Measurements from ENCODE around the gene NEU1. TPM values are rescaled to one million over a fixed set of nuclear protein-coding genes. Genes with fewer than 3 reads are reported as not detected.
A peak's percentile ranks its signal among the peaks of the same experiment; 100 is the strongest.
"Not testable (repeated sequence)": the region's sequence is repeated elsewhere in the genome, so short reads cannot be mapped to it uniquely, and the experiment has no call there.

NEU1 gene
- total RNA-seq, 2 experiments from 2014 or later = 8.7 to 9.8 TPM

- H3K27ac Mint-ChIP-seq = peak overlapping the region; percentile 90
- ChIA-PET CTCF (interaction anchor here (1.4 to 2.0 kb wide), 2 partner anchors 27 to 61 kb away, joined by 5 to 14 read pairs; no protein-coding TSS in a partner anchor), POLR2A (interaction anchor here (1.1 kb wide), 1 partner anchor 208 kb away, joined by 4 read pairs; no protein-coding TSS in a partner anchor)
- H3K4me3 Mint-ChIP-seq = peak overlapping the region; percentile 84
- H3K36me3 Mint-ChIP-seq (ENCODE audit: low read depth) = peaks cover 4% of the 10 kb centered on the region
- TF ChIP-seq CTCF (IDR thresholded peaks at IDR 0.05) = no peak
- H3K9me3 Mint-ChIP-seq = no peaks in the 10 kb centered on the region
- H3K27me3 Mint-ChIP-seq = no peaks in the 10 kb centered on the region
- H3K4me1 Mint-ChIP-seq (ENCODE audit: low read depth) = peaks cover 20% of the 10 kb centered on the region
- no peak for DNase-seq
- intact Hi-C loops (cut with micrococcal nuclease) = loop anchor here (2.0 kb wide), 1 partner anchor 23 kb away; no protein-coding TSS in a partner anchor
- ATAC-seq = no peak
These were observed 690 bp downstream of the NEU1 start for GRCh38 chr6:31861919-31862343.

GRCh38 chr6:31861150-31861549, 1.5 kb downstream of the NEU1 start:
- no peak for TF ChIP-seq CTCF (IDR thresholded peaks at IDR 0.05)
- CTCF ChIA-PET = no interaction called here
- intact Hi-C loops (cut with micrococcal nuclease) = loop anchor here (2.0 kb wide), 1 partner anchor 22 kb away; no protein-coding TSS in a partner anchor
- H3K27me3 Mint-ChIP-seq = no peaks in the 10 kb centered on the region
- POLR2A ChIA-PET = no interaction called here
- DNase-seq = no peak
- no peaks in the 10 kb centered on the region for H3K9me3 Mint-ChIP-seq
- no peak overlapping the region for H3K27ac Mint-ChIP-seq
- no peak for ATAC-seq
- H3K36me3 Mint-ChIP-seq (ENCODE audit: low read depth) = peaks cover 4% of the 10 kb centered on the region
- peak overlapping the region; percentile 84 for H3K4me3 Mint-ChIP-seq
- peaks cover 20% of the 10 kb centered on the region for H3K4me1 Mint-ChIP-seq (ENCODE audit: low read depth)

- intact Hi-C loops (cut with micrococcal nuclease) = loop anchor here (2.0 kb wide), 1 partner anchor 22 kb away; no protein-coding TSS in a partner anchor
- Mint-ChIP-seq H3K27me3 (no peaks in the 10 kb centered on the region), H3K4me3 (no peak overlapping the region), H3K9me3 (no peaks in the 10 kb centered on the region), H3K36me3 (ENCODE audit: low read depth) (peaks cover 4% of the 10 kb centered on the region), H3K27ac (no peak overlapping the region), H3K4me1 (ENCODE audit: low read depth) (peaks cover 20% of the 10 kb centered on the region)
- POLR2A ChIA-PET = interaction anchor here (0.9 kb wide), 1 partner anchor 10 kb away, joined by 3 read pairs; no protein-coding TSS in a partner anchor
- ATAC-seq (no peak), DNase-seq (no peak)
- CTCF ChIA-PET = interaction anchor here (0.7 to 1.3 kb wide), 4 partner anchors 30 to 162 kb away, joined by 3 to 4 read pairs (median 3); partner anchors contain the start of gene SKIC2
- no peak for TF ChIP-seq CTCF (IDR thresholded peaks at IDR 0.05)
These were observed 2.3 kb downstream of the NEU1 start for GRCh38 chr6:31860349-31860748.

GRCh38 chr6:31859923-31860322, 2.7 kb downstream of the NEU1 start:
- DNase-seq (no peak), ATAC-seq (no peak)
- intact Hi-C loops (cut with micrococcal nuclease) = loop anchor here (2.0 kb wide), 1 partner anchor 21 kb away; no protein-coding TSS in a partner anchor
- ChIA-PET CTCF (interaction anchor here (0.7 to 1.3 kb wide), 5 partner anchors 30 to 162 kb away, joined by 3 to 4 read pairs (median 3); partner anchors contain the start of gene SKIC2), POLR2A (interaction anchor here (0.9 kb wide), 2 partner anchors 10 to 238 kb away, joined by 3 read pairs; no protein-coding TSS in a partner anchor)
- Mint-ChIP-seq H3K4me1 (ENCODE audit: low read depth) (peaks cover 16% of the 10 kb centered on the region), H3K27ac (no peak overlapping the region), H3K4me3 (no peak overlapping the region), H3K9me3 (no peaks in the 10 kb centered on the region), H3K27me3 (no peaks in the 10 kb centered on the region), H3K36me3 (ENCODE audit: low read depth) (peaks cover 4% of the 10 kb centered on the region)
- no peak for TF ChIP-seq CTCF (IDR thresholded peaks at IDR 0.05)

DNA sequence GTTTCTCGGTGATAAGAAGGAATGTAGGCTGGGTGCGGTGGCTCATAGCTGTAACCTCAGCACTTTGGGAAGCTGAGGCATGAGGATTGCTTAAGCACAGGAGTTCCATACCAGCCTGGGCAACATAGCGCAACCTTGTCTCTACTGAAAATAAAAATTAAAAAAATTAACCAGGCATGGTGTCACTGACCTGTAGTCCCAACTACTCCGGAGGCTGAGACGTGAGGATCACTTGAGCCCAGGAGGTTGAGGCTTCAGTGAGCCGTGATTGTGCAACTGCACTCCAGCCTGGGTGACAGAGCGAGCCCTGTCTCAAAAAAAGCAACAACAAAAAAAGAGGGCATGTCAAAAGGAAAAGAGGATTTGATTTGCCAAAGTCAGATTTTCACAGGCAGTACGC, 3.9 kb downstream of the NEU1 start:
- ChIA-PET POLR2A (interaction anchor here (1.2 kb wide), 1 partner anchor 19 kb away, joined by 3 read pairs; no protein-coding TSS in a partner anchor), CTCF (interaction anchor here (1.3 kb wide), 1 partner anchor 101 kb away, joined by 4 read pairs; the partner anchor contains the start of gene SKIC2)
- ATAC-seq (no peak), DNase-seq (no peak)
- TF ChIP-seq CTCF (IDR thresholded peaks at IDR 0.05) = no peak
- Mint-ChIP-seq H3K4me1 (ENCODE audit: low read depth) (peaks cover 9% of the 10 kb centered on the region), H3K36me3 (ENCODE audit: low read depth) (peaks cover 4% of the 10 kb centered on the region), H3K27ac (no peak overlapping the region), H3K9me3 (no peaks in the 10 kb centered on the region), H3K27me3 (no peaks in the 10 kb centered on the region), H3K4me3 (no peak overlapping the region)
- intact Hi-C loops (cut with micrococcal nuclease) = no loop called here

DNA sequence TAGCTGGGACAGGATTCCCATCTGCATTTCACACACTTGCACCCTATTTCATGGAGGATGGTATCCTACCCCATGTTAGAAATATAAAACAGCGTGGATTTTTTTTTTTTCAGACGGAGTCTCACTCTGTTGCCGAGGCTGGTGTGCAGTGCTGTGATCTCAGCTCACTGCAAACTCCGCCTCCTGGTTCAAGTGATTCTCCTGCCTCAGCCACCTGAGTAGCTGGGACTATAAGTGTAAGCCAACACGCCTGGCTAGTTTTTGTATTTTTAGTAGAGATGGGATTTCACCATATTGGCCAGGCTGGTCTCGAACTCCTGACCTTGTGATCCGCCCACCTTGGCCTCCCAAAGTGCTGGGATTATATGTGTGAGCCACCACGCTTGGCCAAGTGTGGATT, 4.8 kb downstream of the NEU1 start:
- H3K4me1 Mint-ChIP-seq (ENCODE audit: low read depth); intact Hi-C loops (cut with micrococcal nuclease); H3K36me3 Mint-ChIP-seq (ENCODE audit: low read depth); H3K4me3 Mint-ChIP-seq; H3K9me3 Mint-ChIP-seq; DNase-seq; ATAC-seq; H3K27me3 Mint-ChIP-seq: not testable (repeated sequence)
- CTCF ChIA-PET = interaction anchor here (1.2 kb wide), 1 partner anchor 94 kb away, joined by 3 read pairs; no protein-coding TSS in a partner anchor
- POLR2A ChIA-PET = interaction anchor here (1.2 to 1.3 kb wide), 2 partner anchors 18 to 21 kb away, joined by 3 read pairs; no protein-coding TSS in a partner anchor
- peak overlapping the region; percentile 2 for H3K27ac Mint-ChIP-seq

GRCh38 chr6:31851980-31852718, 10.5 kb downstream of the NEU1 start:
- H3K4me3 Mint-ChIP-seq; intact Hi-C loops (cut with micrococcal nuclease); H3K4me1 Mint-ChIP-seq (ENCODE audit: low read depth); ATAC-seq; DNase-seq; H3K27ac Mint-ChIP-seq; H3K27me3 Mint-ChIP-seq; CTCF ChIA-PET; H3K9me3 Mint-ChIP-seq; H3K36me3 Mint-ChIP-seq (ENCODE audit: low read depth): not testable (repeated sequence)
- POLR2A ChIA-PET = interaction anchor here (1.2 kb wide), 1 partner anchor 17 kb away, joined by 3 read pairs; no protein-coding TSS in a partner anchor

All from activated CD8-positive, alpha-beta T cell treated with anti-CD3 and anti-CD28 coated beads for 36 hours (primary cell).